Stimulated activated CD8-positive, alpha-beta memory T cell treated with anti-CD3 and anti-CD28 coated beads, Interleukin-4, amount 100 ng/mL, for 24 hours (primary cell): ENCODE measurements around the gene ORAI3.

ENCODE experiments used
- DNase-seq: peaks from one replicate; pipeline ENCODE4 v3.0.0-alpha.2; 2020; ENCODE audit warnings: low read depth

The ORAI3 gene

GRCh38 chr16:30971298-30971697 is 22.4 kb downstream of the ORAI3 start:
- DNase-seq, result no peak

GRCh38 chr16:30972872-30973271 is 24.0 kb downstream of the ORAI3 start:
- no peak for DNase-seq

- no peak for DNase-seq
Measured at GRCh38 chr16:30974348-30974747, 25.5 kb downstream of the ORAI3 start.

- no peak for DNase-seq
Measured at GRCh38 chr16:30976486-30976885, 27.6 kb downstream of the ORAI3 start.

GRCh38 chr16:30977502-30977901 is 28.6 kb downstream of the ORAI3 start:
- DNase-seq, result no peak

- no peak for DNase-seq
Measured at GRCh38 chr16:30979170-30980022, 30.5 kb downstream of the ORAI3 start.

GRCh38 chr16:30980023-30980371 is 31.1 kb downstream of the ORAI3 start:
- no peak for DNase-seq

- no peak for DNase-seq
Measured at GRCh38 chr16:30980434-30980833, 31.6 kb downstream of the ORAI3 start.

- no peak for DNase-seq
Measured at GRCh38 chr16:30980959-30981358, 32.1 kb downstream of the ORAI3 start.

- no peak for DNase-seq
Measured at GRCh38 chr16:30982548-30983288, 33.9 kb downstream of the ORAI3 start.

- no peak for DNase-seq
Measured at GRCh38 chr16:30983289-30983889, 34.5 kb downstream of the ORAI3 start.

- no peak for DNase-seq
Measured at GRCh38 chr16:30983898-30984610, 35.2 kb downstream of the ORAI3 start.

GRCh38 chr16:30984669-30985400 is 36.0 kb downstream of the ORAI3 start, which contains the start of gene HSD3B7:
TSS of gene HSD3B7 (plus strand) at chr16:30985207. CDS start at chr16:30985659, 452 bp downstream.
- peak; percentile 71 for DNase-seq

- DNase-seq, result no peak
Measured at GRCh38 chr16:30985401-30986128, 36.7 kb downstream of the ORAI3 start.

GRCh38 chr16:30986129-30986991 is 37.5 kb downstream of the ORAI3 start:
- DNase-seq, result no peak

GRCh38 chr16:30987581-30988190 is 38.8 kb downstream of the ORAI3 start:
- DNase-seq, result no peak

GRCh38 chr16:30989469-30990047 is 40.7 kb downstream of the ORAI3 start:
- DNase-seq, result no peak

- no peak for DNase-seq
Measured at GRCh38 chr16:30990105-30990504, 41.2 kb downstream of the ORAI3 start.

GRCh38 chr16:30991052-30991451 is 42.2 kb downstream of the ORAI3 start:
- DNase-seq, result no peak
